SH-SY5Y (cell line): Measurements from ENCODE around the gene RAMAC.

Experiments used
- GATA2 ChIP-seq: IDR thresholded peaks from 2 replicates; pipeline ENCODE4 v1.6.1; 2011; ENCODE audit warnings: mild to moderate bottlenecking, low read depth, low read length
- GATA3 ChIP-seq: IDR thresholded peaks from 2 replicates; pipeline ENCODE4 v1.6.1; 2011; ENCODE audit warnings: low read depth, mild to moderate bottlenecking, low read length, moderate library complexity

- TF ChIP-seq GATA2: no peak
- TF ChIP-seq GATA3: no peak
Observed at GRCh38 chr15:82937712-82938058, 48.3 kb upstream of the RAMAC start.
